Smooth muscle cell (in vitro differentiated cells): Measurements from ENCODE around the gene PRDM10. TPM values are rescaled to one million over a fixed set of nuclear protein-coding genes. Genes with fewer than 3 reads are reported as not detected.
"Not testable (repeated sequence)": the region's sequence is repeated elsewhere in the genome, so short reads cannot be mapped to it uniquely, and the experiment has no call there.

Experiments used
- DNase-seq: peaks from one replicate; lab custom pipeline; 2025; ENCODE audit not compliant: unreplicated experiment; lab: John Stamatoyannopoulos, UW
- H2AFZ ChIP-seq: fragments of 200-600 bp; sonication (generic); 2 replicates; pipeline ENCODE4 v1.6.0; 2016; ENCODE audit warnings: antibody characterized with exemption, low read depth, mild to moderate bottlenecking
- H3F3A ChIP-seq: fragments of 200-600 bp; sonication (generic); 2 replicates; pipeline ENCODE4 v1.6.0; 2017; ENCODE audit warnings: antibody characterized with exemption, low read depth
- H3K27ac ChIP-seq: fragments of 200-600 bp; sonication (generic); 2 replicates; pipeline ENCODE4 v1.5.1; 2016; ENCODE audit warnings: low read depth, mild to moderate bottlenecking
- H3K27me3 ChIP-seq: fragments of 200-600 bp; sonication (generic); 2 replicates; pipeline ENCODE4 v1.6.1; 2016; ENCODE audit warnings: low read depth, mild to moderate bottlenecking
- H3K36me3 ChIP-seq: fragments of 200-600 bp; sonication (generic); 2 replicates; pipeline ENCODE4 v1.5.1; 2016; ENCODE audit warnings: low read depth
- H3K4me1 ChIP-seq: fragments of 200-600 bp; sonication (generic); 2 replicates; pipeline ENCODE4 v1.5.1; 2016; ENCODE audit warnings: low read depth
- H3K4me2 ChIP-seq: fragments of 200-600 bp; sonication (generic); 2 replicates; pipeline ENCODE4 v1.6.0; 2016; ENCODE audit warnings: mild to moderate bottlenecking
- H3K4me3 ChIP-seq: fragments of 200-600 bp; sonication (generic); 2 replicates; pipeline ENCODE4 v1.5.1; 2016; ENCODE audit warnings: mild to moderate bottlenecking
- H3K79me2 ChIP-seq: fragments of 200-600 bp; sonication (generic); 2 replicates; pipeline ENCODE4 v1.6.0; 2016; ENCODE audit warnings: low read depth, mild to moderate bottlenecking
- H3K9ac ChIP-seq: fragments of 200-600 bp; sonication (generic); 2 replicates; pipeline ENCODE4 v1.6.0; 2016; ENCODE audit warnings: low read depth
- H3K9me3 ChIP-seq: fragments of 200-600 bp; sonication (generic); replicated peaks from 2 replicates; pipeline ENCODE4 v1.5.1; 2016; ENCODE audit warnings: low read depth
- H4K20me1 ChIP-seq: fragments of 200-600 bp; sonication (generic); 2 replicates; pipeline ENCODE4 v1.6.0; 2016; ENCODE audit warnings: low read depth
- WGBS: methylation state at CpG from one replicate; pipeline ENCODE4 v1.1.7; 2016; ENCODE audit warnings: low lambda C conversion rate; 5-methylcytosine and 5-hydroxymethylcytosine counted together
- polyA plus RNA-seq: library from polyadenylated mRNA; unstranded; fragments of >200 nt; fragmentation: Nextera tagmentation; extraction: Ambion mirVana; gene quantifications from 2 replicates; pipeline ENCODE4 v1.2.1, GENCODE V29; 2016
- total RNA-seq: library from RNA; depleted of rRNA; stranded (reverse); fragments of >200 nt; gene quantifications from 2 replicates; pipeline ENCODE4 v1.2.3, GENCODE V29; 2014
- TF ChIP-seq, protein P1 (sequence below): fragments of 200-600 bp; sonication (generic); IDR thresholded peaks from 2 replicates; pipeline ENCODE4 v1.5.1; 2017; ENCODE audit warnings: borderline replicate concordance, mild to moderate bottlenecking, antibody characterized with exemption; ENCODE audit not compliant: insufficient read depth, poor library complexity, severe bottlenecking

The PRDM10 gene
- total and polyA plus RNA-seq, 2 experiments from 2014 or later, result 3.7 to 12.2 TPM

- H3K79me2 ChIP-seq, result no peaks in the 10 kb centered on the region
- no peak overlapping the region for H3K9ac ChIP-seq
- no peak for DNase-seq
- H3K4me3 ChIP-seq, result no peak overlapping the region
- H3F3A ChIP-seq, result no peaks in the 10 kb centered on the region
- H4K20me1 ChIP-seq, result peaks cover 93% of the 10 kb centered on the region
- peaks cover 7% of the 10 kb centered on the region for H3K4me1 ChIP-seq
- H3K9me3 ChIP-seq, result no peaks in the 10 kb centered on the region
- no peak overlapping the region for H2AFZ ChIP-seq
- H3K27me3 ChIP-seq, result no peaks in the 10 kb centered on the region
- TF ChIP-seq, protein P1, sequence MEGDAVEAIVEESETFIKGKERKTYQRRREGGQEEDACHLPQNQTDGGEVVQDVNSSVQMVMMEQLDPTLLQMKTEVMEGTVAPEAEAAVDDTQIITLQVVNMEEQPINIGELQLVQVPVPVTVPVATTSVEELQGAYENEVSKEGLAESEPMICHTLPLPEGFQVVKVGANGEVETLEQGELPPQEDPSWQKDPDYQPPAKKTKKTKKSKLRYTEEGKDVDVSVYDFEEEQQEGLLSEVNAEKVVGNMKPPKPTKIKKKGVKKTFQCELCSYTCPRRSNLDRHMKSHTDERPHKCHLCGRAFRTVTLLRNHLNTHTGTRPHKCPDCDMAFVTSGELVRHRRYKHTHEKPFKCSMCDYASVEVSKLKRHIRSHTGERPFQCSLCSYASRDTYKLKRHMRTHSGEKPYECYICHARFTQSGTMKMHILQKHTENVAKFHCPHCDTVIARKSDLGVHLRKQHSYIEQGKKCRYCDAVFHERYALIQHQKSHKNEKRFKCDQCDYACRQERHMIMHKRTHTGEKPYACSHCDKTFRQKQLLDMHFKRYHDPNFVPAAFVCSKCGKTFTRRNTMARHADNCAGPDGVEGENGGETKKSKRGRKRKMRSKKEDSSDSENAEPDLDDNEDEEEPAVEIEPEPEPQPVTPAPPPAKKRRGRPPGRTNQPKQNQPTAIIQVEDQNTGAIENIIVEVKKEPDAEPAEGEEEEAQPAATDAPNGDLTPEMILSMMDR, result no peak
- no peak overlapping the region for H3K27ac ChIP-seq
- no peaks in the 10 kb centered on the region for H3K36me3 ChIP-seq
- no peak overlapping the region for H3K4me2 ChIP-seq
Measured at GRCh38 chr11:129974237-129974636, 28.4 kb downstream of the PRDM10 start.

- H3K4me3 ChIP-seq, result no peak overlapping the region
- no peaks in the 10 kb centered on the region for H3K27me3 ChIP-seq
- peaks cover 7% of the 10 kb centered on the region for H3K4me1 ChIP-seq
- no peak overlapping the region for H3K27ac ChIP-seq
- no peaks in the 10 kb centered on the region for H3K36me3 ChIP-seq
- no peaks in the 10 kb centered on the region for H3F3A ChIP-seq
- no peak overlapping the region for H3K9ac ChIP-seq
- TF ChIP-seq, protein P1, result no peak
- 20% methylated on average over 5 of the region's 5 CpGs for whole genome bisulfite sequencing
- no peak overlapping the region for H3K4me2 ChIP-seq
- H2AFZ ChIP-seq, result no peak overlapping the region
- DNase-seq, result no peak
- H3K79me2 ChIP-seq, result no peaks in the 10 kb centered on the region
- no peaks in the 10 kb centered on the region for H3K9me3 ChIP-seq
- H4K20me1 ChIP-seq, result peaks cover 93% of the 10 kb centered on the region
Measured at GRCh38 chr11:129973809-129974208, 28.8 kb downstream of the PRDM10 start.

- H3K9me3 ChIP-seq, result no peaks in the 10 kb centered on the region
- no peaks in the 10 kb centered on the region for H3K79me2 ChIP-seq
- no peak overlapping the region for H3K9ac ChIP-seq
- no peak overlapping the region for H2AFZ ChIP-seq
- no peak for DNase-seq
- WGBS, result 71% methylated on average over 1 of the region's 1 CpG
- no peak overlapping the region for H3K4me3 ChIP-seq
- TF ChIP-seq, protein P1, result no peak
- no peak overlapping the region for H3K27ac ChIP-seq
- H3F3A ChIP-seq, result no peaks in the 10 kb centered on the region
- peaks cover 93% of the 10 kb centered on the region for H4K20me1 ChIP-seq
- H3K36me3 ChIP-seq, result no peaks in the 10 kb centered on the region
- no peaks in the 10 kb centered on the region for H3K27me3 ChIP-seq
- H3K4me1 ChIP-seq, result peaks cover 7% of the 10 kb centered on the region
- no peak overlapping the region for H3K4me2 ChIP-seq
Measured at GRCh38 chr11:129973068-129973467, 29.6 kb downstream of the PRDM10 start.

DNA sequence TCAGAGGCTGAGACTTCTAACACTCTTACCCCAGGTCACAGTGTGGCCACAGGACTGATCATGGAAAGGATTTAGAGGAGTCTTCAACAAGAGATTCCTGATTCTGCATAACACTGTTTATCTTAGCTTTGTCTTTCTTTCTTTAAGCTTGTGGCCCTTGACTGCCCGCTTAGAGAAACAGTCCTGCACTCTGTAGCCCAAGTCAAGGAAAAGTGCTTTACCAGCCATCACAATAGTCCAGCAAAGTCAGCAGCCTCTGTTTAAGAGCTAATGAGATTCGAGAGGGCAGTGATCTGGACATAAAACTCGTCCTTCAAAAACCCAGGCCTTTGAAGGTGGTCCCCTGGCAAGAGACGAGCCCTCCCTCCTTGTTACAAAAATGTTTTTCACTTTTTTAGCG, 30.0 kb downstream of the PRDM10 start:
- Histone ChIP-seq H3K9me3 (no peaks in the 10 kb centered on the region), H3F3A (no peaks in the 10 kb centered on the region), H3K27ac (no peak overlapping the region), H3K27me3 (no peaks in the 10 kb centered on the region), H3K36me3 (no peaks in the 10 kb centered on the region), H3K4me2 (no peak overlapping the region), H3K79me2 (no peaks in the 10 kb centered on the region), H3K4me3 (no peak overlapping the region), H4K20me1 (peaks cover 93% of the 10 kb centered on the region), H3K4me1 (peaks cover 7% of the 10 kb centered on the region), H2AFZ (no peak overlapping the region), H3K9ac (no peak overlapping the region)
- 81% methylated on average over 5 of the region's 5 CpGs for WGBS
- TF ChIP-seq, protein P1, result no peak
- DNase-seq, result no peak

- not testable (repeated sequence) for H3K9ac ChIP-seq, H3K27me3 ChIP-seq, H3K4me3 ChIP-seq, H3K4me1 ChIP-seq, H3K36me3 ChIP-seq, H3K4me2 ChIP-seq, H3K79me2 ChIP-seq, H2AFZ ChIP-seq, H3K9me3 ChIP-seq, DNase-seq, H3K27ac ChIP-seq, H3F3A ChIP-seq
- 98% methylated on average over 18 of the region's 29 CpGs for WGBS
- H4K20me1 ChIP-seq, result peaks cover 92% of the 10 kb centered on the region
Measured at GRCh38 chr11:129971856-129972255, 30.8 kb downstream of the PRDM10 start.
